IMR-90 (cell line): ENCODE measurements around the gene FBXO34.

Experiments used
- TF ChIP-seq, protein P1 (sequence below): conservative IDR thresholded peaks from 2 replicates; pipeline ENCODE4 v1.5.1; 2012; ENCODE audit warnings: mild to moderate bottlenecking, low read depth, low read length, improper control_type of control experiment
- TF ChIP-seq, protein P2 (sequence below): fragments of 150-350 bp; IDR thresholded peaks from 2 replicates; pipeline ENCODE4 v1.6.1; 2017; ENCODE audit warnings: mild to moderate bottlenecking, antibody characterized with exemption, low read length, low read depth

DNA sequence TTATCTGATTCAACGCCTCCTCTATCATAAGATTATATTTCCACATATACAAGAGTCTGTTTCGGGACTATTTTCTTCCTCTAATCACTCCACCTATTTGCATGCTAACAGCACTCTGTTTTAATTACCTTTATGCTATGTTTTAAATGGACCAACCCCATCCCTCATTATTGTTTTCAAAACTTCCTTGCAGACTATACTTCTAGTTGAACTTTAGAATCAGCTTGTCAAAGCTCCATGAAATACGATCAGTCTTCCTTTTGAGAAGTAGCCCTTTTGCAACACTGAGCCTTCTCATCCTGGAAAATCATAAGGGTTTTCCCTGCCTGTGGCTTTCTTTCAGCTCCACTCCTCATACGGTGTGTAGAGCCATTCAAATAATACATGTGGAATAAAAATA is 103.5 kb downstream of the FBXO34 start:
- TF ChIP-seq, protein P1, sequence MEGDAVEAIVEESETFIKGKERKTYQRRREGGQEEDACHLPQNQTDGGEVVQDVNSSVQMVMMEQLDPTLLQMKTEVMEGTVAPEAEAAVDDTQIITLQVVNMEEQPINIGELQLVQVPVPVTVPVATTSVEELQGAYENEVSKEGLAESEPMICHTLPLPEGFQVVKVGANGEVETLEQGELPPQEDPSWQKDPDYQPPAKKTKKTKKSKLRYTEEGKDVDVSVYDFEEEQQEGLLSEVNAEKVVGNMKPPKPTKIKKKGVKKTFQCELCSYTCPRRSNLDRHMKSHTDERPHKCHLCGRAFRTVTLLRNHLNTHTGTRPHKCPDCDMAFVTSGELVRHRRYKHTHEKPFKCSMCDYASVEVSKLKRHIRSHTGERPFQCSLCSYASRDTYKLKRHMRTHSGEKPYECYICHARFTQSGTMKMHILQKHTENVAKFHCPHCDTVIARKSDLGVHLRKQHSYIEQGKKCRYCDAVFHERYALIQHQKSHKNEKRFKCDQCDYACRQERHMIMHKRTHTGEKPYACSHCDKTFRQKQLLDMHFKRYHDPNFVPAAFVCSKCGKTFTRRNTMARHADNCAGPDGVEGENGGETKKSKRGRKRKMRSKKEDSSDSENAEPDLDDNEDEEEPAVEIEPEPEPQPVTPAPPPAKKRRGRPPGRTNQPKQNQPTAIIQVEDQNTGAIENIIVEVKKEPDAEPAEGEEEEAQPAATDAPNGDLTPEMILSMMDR: no peak
- TF ChIP-seq, protein P2, sequence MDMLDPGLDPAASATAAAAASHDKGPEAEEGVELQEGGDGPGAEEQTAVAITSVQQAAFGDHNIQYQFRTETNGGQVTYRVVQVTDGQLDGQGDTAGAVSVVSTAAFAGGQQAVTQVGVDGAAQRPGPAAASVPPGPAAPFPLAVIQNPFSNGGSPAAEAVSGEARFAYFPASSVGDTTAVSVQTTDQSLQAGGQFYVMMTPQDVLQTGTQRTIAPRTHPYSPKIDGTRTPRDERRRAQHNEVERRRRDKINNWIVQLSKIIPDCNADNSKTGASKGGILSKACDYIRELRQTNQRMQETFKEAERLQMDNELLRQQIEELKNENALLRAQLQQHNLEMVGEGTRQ: no peak
